ENCODE data around the gene CFAP99.

Gene CFAP99

GRCh38 chr4:2421928-2422327 lies 3.2 kb downstream of the CFAP99 start:
- no peak for TF ChIP-seq CTCF (conservative IDR thresholded peaks at IDR 0.05; ENCODE audit: low read depth)
- ChIA-PET POLR2A (ENCODE audit: low non-redundant PET) (no interaction called here), CTCF (no interaction called here)
- no peak for DNase-seq (ENCODE audit: low spot score)
- H3K27ac ChIP-seq, result no peak overlapping the region

GRCh38 chr4:2423066-2423465 lies 4.3 kb downstream of the CFAP99 start:
- no peak for DNase-seq (ENCODE audit: low spot score)
- H3K27ac ChIP-seq, result no peak overlapping the region
- POLR2A ChIA-PET (ENCODE audit: low non-redundant PET), result no interaction called here
- CTCF ChIA-PET, result no interaction called here
- no peak for TF ChIP-seq CTCF (conservative IDR thresholded peaks at IDR 0.05; ENCODE audit: low read depth)

- CTCF ChIA-PET, result no interaction called here
- POLR2A ChIA-PET (ENCODE audit: low non-redundant PET), result no interaction called here
- no peak overlapping the region for H3K27ac ChIP-seq
- no peak for DNase-seq (ENCODE audit: low spot score)
- no peak for TF ChIP-seq CTCF (conservative IDR thresholded peaks at IDR 0.05; ENCODE audit: low read depth)
Measured at GRCh38 chr4:2423695-2424094, 4.9 kb downstream of the CFAP99 start.

- H3K27ac ChIP-seq, result no peak overlapping the region
- POLR2A ChIA-PET (ENCODE audit: low non-redundant PET), result no interaction called here
- CTCF ChIA-PET, result no interaction called here
- TF ChIP-seq CTCF (conservative IDR thresholded peaks at IDR 0.05; ENCODE audit: low read depth), result no peak
- no peak for DNase-seq (ENCODE audit: low spot score)
Measured at GRCh38 chr4:2424581-2424980, 5.8 kb downstream of the CFAP99 start.

- TF ChIP-seq CTCF (conservative IDR thresholded peaks at IDR 0.05; ENCODE audit: low read depth), result no peak
- H3K27ac ChIP-seq, result 0 out of 2 replicates have a peak overlapping the region, but pooled peaks have one; percentile 15
- CTCF ChIA-PET, result no interaction called here
- DNase-seq (ENCODE audit: low spot score), result no peak
- POLR2A ChIA-PET (ENCODE audit: low non-redundant PET), result no interaction called here
Measured at GRCh38 chr4:2425386-2426068, 6.8 kb downstream of the CFAP99 start.

- no peak for TF ChIP-seq CTCF (conservative IDR thresholded peaks at IDR 0.05; ENCODE audit: low read depth)
- CTCF ChIA-PET, result no interaction called here
- POLR2A ChIA-PET (ENCODE audit: low non-redundant PET), result no interaction called here
- H3K27ac ChIP-seq, result 0 out of 2 replicates have a peak overlapping the region, but pooled peaks have one; percentile 15
- DNase-seq (ENCODE audit: low spot score), result no peak
Measured at GRCh38 chr4:2426069-2426397, 7.3 kb downstream of the CFAP99 start.

Data from RWPE1 (cell line).